ENCODE results near the gene TRRAP. TPM values are rescaled to one million over a fixed set of nuclear protein-coding genes. Genes with fewer than 3 reads are reported as not detected.
A peak's percentile ranks its signal among the peaks of the same experiment; 100 is the strongest.

The TRRAP gene
- total RNA-seq, 6 donors from 2014 or later: 29.1 to 53.4 (median 37.5) TPM

DNA sequence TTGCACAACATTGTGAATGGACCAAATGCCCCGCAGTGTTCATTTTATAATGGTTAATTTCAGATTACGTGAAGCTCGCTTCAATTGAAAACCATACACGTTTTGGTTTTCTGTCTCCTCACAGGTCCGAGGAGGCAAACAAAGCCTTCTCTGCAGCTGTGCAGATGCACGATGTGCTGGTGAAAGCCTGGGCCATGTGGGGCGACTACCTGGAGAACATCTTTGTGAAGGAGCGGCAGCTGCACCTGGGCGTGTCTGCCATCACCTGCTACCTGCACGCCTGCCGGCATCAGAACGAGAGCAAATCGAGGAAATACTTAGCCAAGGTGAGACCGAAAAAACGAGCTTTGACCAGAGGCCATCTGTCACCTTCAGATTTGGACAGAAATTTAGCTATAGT, 110.3 kb downstream of the TRRAP start:
- 94 to 95% methylated on average over 15 of the region's 15 CpGs for WGBS, 2 donors
- H3K27ac ChIP-seq: no peak overlapping the region
- no peak for TF ChIP-seq POLR2A (IDR thresholded peaks at IDR 0.05)
- TF ChIP-seq, protein P1, sequence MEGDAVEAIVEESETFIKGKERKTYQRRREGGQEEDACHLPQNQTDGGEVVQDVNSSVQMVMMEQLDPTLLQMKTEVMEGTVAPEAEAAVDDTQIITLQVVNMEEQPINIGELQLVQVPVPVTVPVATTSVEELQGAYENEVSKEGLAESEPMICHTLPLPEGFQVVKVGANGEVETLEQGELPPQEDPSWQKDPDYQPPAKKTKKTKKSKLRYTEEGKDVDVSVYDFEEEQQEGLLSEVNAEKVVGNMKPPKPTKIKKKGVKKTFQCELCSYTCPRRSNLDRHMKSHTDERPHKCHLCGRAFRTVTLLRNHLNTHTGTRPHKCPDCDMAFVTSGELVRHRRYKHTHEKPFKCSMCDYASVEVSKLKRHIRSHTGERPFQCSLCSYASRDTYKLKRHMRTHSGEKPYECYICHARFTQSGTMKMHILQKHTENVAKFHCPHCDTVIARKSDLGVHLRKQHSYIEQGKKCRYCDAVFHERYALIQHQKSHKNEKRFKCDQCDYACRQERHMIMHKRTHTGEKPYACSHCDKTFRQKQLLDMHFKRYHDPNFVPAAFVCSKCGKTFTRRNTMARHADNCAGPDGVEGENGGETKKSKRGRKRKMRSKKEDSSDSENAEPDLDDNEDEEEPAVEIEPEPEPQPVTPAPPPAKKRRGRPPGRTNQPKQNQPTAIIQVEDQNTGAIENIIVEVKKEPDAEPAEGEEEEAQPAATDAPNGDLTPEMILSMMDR (IDR thresholded peaks at IDR 0.05): no peak
- H3K4me1 ChIP-seq: no peaks in the 10 kb centered on the region
- no peak overlapping the region for H3K4me3 ChIP-seq
- no peak for ATAC-seq (ENCODE audit: low FRiP score in 2 of 2)
- no peaks in the 10 kb centered on the region for H3K27me3 ChIP-seq
- DNase-seq: no peak
- no peaks in the 10 kb centered on the region for H3K9me3 ChIP-seq
- H3K36me3 ChIP-seq: peaks cover 53 to 96% (median 82%) of the 10 kb centered on the region in 4 donors

GRCh38 chr7:98990356-98990755, 112.0 kb downstream of the TRRAP start:
- ATAC-seq (ENCODE audit: low FRiP score in 2 of 2): no peak

GRCh38 chr7:98991141-98991540, 112.8 kb downstream of the TRRAP start:
- ATAC-seq (ENCODE audit: low FRiP score in 2 of 2) (no peak), DNase-seq (peak in 1 of 2 donors; percentile 15)
- no peak overlapping the region for H3K4me3 ChIP-seq
- no peaks in the 10 kb centered on the region for H3K9me3 ChIP-seq
- H3K36me3 ChIP-seq: peaks cover 55 to 96% (median 83%) of the 10 kb centered on the region in 4 donors
- H3K4me1 ChIP-seq: no peaks in the 10 kb centered on the region
- TF ChIP-seq EP300 (IDR thresholded peaks at IDR 0.05): no peak
- TF ChIP-seq, protein P1 (IDR thresholded peaks at IDR 0.05): no peak
- no peak for TF ChIP-seq POLR2A (IDR thresholded peaks at IDR 0.05)
- no peak for TF ChIP-seq POLR2AphosphoS5 (IDR thresholded peaks at IDR 0.05)
- H3K27me3 ChIP-seq: no peaks in the 10 kb centered on the region
- no peak overlapping the region for H3K27ac ChIP-seq
- 91 to 93% methylated on average over 12 to 14 of the region's 14 CpGs for WGBS, 2 donors

More at GRCh38 chr7:98990356-98990755, 112.0 kb downstream of the TRRAP start:
- Histone ChIP-seq H3K4me1 (no peaks in the 10 kb centered on the region), H3K27ac (no peak overlapping the region), H3K4me3 (no peak overlapping the region), H3K9me3 (no peaks in the 10 kb centered on the region), H3K36me3 (peaks cover 59 to 96% (median 83%) of the 10 kb centered on the region in 4 donors), H3K27me3 (no peaks in the 10 kb centered on the region)
- TF ChIP-seq, protein P1 (IDR thresholded peaks at IDR 0.05): no peak
- TF ChIP-seq POLR2A (IDR thresholded peaks at IDR 0.05) (no peak), EP300 (IDR thresholded peaks at IDR 0.05) (no peak), POLR2AphosphoS5 (IDR thresholded peaks at IDR 0.05) (no peak)
- no peak for DNase-seq
- 97 to 99% methylated on average over 6 of the region's 6 CpGs for WGBS, 2 donors

GRCh38 chr7:98992076-98992475, 113.7 kb downstream of the TRRAP start:
- Histone ChIP-seq H3K36me3 (peaks cover 57 to 100% (median 80%) of the 10 kb centered on the region in 4 donors), H3K4me1 (no peaks in the 10 kb centered on the region), H3K27me3 (no peaks in the 10 kb centered on the region), H3K27ac (no peak overlapping the region), H3K4me3 (no peak overlapping the region), H3K9me3 (no peaks in the 10 kb centered on the region)
- DNase-seq: peak in 1 of 2 donors; percentile 10
- TF ChIP-seq EP300 (IDR thresholded peaks at IDR 0.05) (no peak), POLR2AphosphoS5 (IDR thresholded peaks at IDR 0.05) (no peak), POLR2A (IDR thresholded peaks at IDR 0.05) (no peak)
- TF ChIP-seq, protein P1 (IDR thresholded peaks at IDR 0.05): no peak
- no peak for ATAC-seq (ENCODE audit: low FRiP score in 2 of 2)
- WGBS, 2 donors: 96 to 97% methylated on average over 16 of the region's 16 CpGs

Measured in upper lobe of left lung (tissue), 6 donors.